ENCODE data around the gene MUC20.
"Not testable (repeated sequence)": the region's sequence is repeated elsewhere in the genome, so short reads cannot be mapped to it uniquely, and the experiment has no call there.

The MUC20 gene

GRCh38 chr3:195773956-195774537 lies 53.3 kb downstream of the MUC20 start:
- no peak for DNase-seq
- Histone ChIP-seq H3K4me3 (ENCODE audit: low read depth, low read length) (no peak overlapping the region), H3K9me3 (no peaks in the 10 kb centered on the region), H3K36me3 (no peaks in the 10 kb centered on the region), H3K27me3 (no peaks in the 10 kb centered on the region), H3K4me1 (no peaks in the 10 kb centered on the region)
- TF ChIP-seq, protein P1, sequence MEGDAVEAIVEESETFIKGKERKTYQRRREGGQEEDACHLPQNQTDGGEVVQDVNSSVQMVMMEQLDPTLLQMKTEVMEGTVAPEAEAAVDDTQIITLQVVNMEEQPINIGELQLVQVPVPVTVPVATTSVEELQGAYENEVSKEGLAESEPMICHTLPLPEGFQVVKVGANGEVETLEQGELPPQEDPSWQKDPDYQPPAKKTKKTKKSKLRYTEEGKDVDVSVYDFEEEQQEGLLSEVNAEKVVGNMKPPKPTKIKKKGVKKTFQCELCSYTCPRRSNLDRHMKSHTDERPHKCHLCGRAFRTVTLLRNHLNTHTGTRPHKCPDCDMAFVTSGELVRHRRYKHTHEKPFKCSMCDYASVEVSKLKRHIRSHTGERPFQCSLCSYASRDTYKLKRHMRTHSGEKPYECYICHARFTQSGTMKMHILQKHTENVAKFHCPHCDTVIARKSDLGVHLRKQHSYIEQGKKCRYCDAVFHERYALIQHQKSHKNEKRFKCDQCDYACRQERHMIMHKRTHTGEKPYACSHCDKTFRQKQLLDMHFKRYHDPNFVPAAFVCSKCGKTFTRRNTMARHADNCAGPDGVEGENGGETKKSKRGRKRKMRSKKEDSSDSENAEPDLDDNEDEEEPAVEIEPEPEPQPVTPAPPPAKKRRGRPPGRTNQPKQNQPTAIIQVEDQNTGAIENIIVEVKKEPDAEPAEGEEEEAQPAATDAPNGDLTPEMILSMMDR (IDR thresholded peaks at IDR 0.05; ENCODE audit: low read depth, low read length), result no peak

GRCh38 chr3:195774917-195775316 lies 54.1 kb downstream of the MUC20 start:
- DNase-seq, result peak; percentile 46
- H3K9me3 ChIP-seq, result no peaks in the 10 kb centered on the region
- TF ChIP-seq, protein P1 (IDR thresholded peaks at IDR 0.05; ENCODE audit: low read depth, low read length), result peak; percentile 56

GRCh38 chr3:195777975-195778374 lies 57.2 kb downstream of the MUC20 start:
- H3K4me3 ChIP-seq (ENCODE audit: low read depth, low read length), result no peak overlapping the region
- DNase-seq, result no peak
- H3K36me3 ChIP-seq, result no peaks in the 10 kb centered on the region
- no peaks in the 10 kb centered on the region for H3K27me3 ChIP-seq
- H3K4me1 ChIP-seq, result no peaks in the 10 kb centered on the region
- TF ChIP-seq, protein P1 (IDR thresholded peaks at IDR 0.05; ENCODE audit: low read depth, low read length), result no peak
- H3K9me3 ChIP-seq, result no peaks in the 10 kb centered on the region

More at GRCh38 chr3:195774917-195775316, 54.1 kb downstream of the MUC20 start:
- Histone ChIP-seq H3K36me3 (no peaks in the 10 kb centered on the region), H3K4me3 (ENCODE audit: low read depth, low read length) (no peak overlapping the region), H3K4me1 (no peaks in the 10 kb centered on the region), H3K27me3 (no peaks in the 10 kb centered on the region)

DNA sequence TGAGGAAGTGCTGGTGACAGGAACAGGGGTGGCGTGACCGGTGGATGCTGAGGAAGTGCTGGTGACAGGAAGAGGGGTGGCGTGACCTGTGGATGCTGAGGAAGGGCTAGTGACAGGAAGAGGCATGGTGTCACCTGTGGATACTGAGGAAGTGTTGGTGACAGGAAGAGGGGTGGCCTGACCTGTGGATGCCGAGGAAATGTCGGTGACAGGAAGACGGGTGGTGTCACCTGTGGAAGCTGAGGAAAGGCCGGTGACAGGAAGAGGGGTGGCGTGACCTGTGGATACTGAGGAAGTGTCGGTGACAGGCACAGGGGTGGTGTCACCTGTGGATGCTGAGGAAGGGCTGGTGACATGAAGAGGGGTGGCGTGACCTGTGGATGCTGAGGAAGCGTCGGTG lies 60.5 kb downstream of the MUC20 start:
- not testable (repeated sequence) for H3K4me3 ChIP-seq (ENCODE audit: low read depth, low read length); H3K4me1 ChIP-seq; H3K36me3 ChIP-seq; H3K27me3 ChIP-seq; DNase-seq; H3K9me3 ChIP-seq
